SU-DHL-6 (cell line): Measurements from ENCODE around the gene SIK2.

Source experiments
- H2AFZ ChIP-seq: fragments of 200-600 bp; sonication (generic); 2 replicates; pipeline ENCODE4 v1.6.1; 2014; ENCODE audit warnings: low read depth, mild to moderate bottlenecking, moderate library complexity, mixed read lengths, antibody characterized with exemption, low read length; ENCODE audit not compliant: severe bottlenecking
- H3F3A ChIP-seq: fragments of 200-600 bp; shearing (Covaris generic); 2 replicates; pipeline ENCODE4 v1.6.0; 2016; ENCODE audit warnings: antibody characterized with exemption, mild to moderate bottlenecking; ENCODE audit not compliant: insufficient read depth
- H3K27ac ChIP-seq: fragments of 200-600 bp; sonication (generic); 2 replicates; pipeline ENCODE4 v1.5.1; 2016; ENCODE audit warnings: low read depth, mild to moderate bottlenecking, low read length, moderate library complexity, mixed read lengths
- H3K27me3 ChIP-seq: fragments of 200-600 bp; sonication (generic), shearing (Covaris generic); 2 replicates; pipeline ENCODE4 v1.6.0; 2014; ENCODE audit warnings: mild to moderate bottlenecking, low read length
- H3K36me3 ChIP-seq: fragments of 200-600 bp; sonication (generic); 2 replicates; pipeline ENCODE4 v1.6.1; 2014; ENCODE audit warnings: mild to moderate bottlenecking, low read length, mixed read lengths
- H3K4me2 ChIP-seq: fragments of 300-600, 200-600 bp; shearing (Covaris generic), sonication (generic); 2 replicates; pipeline ENCODE4 v1.6.0; 2014; ENCODE audit warnings: low read length, low read depth, mild to moderate bottlenecking; ENCODE audit not compliant: poor library complexity, severe bottlenecking
- H3K4me3 ChIP-seq: fragments of 200-600 bp; sonication (generic); 2 replicates; pipeline ENCODE4 v1.5.1; 2014; ENCODE audit warnings: antibody characterized with exemption, low read length, mild to moderate bottlenecking, mixed read lengths; ENCODE audit not compliant: insufficient read depth, poor library complexity, severe bottlenecking
- H3K79me2 ChIP-seq: fragments of 200-600 bp; sonication (generic); 2 replicates; pipeline ENCODE4 v1.6.1; 2014; ENCODE audit warnings: mild to moderate bottlenecking, low read length, moderate library complexity; ENCODE audit not compliant: insufficient read depth
- H3K9ac ChIP-seq: fragments of 200-600 bp; sonication (generic); 2 replicates; pipeline ENCODE4 v1.7.0; 2014; ENCODE audit warnings: mild to moderate bottlenecking, low read length
- H3K9me2 ChIP-seq: fragments of 200-600 bp; sonication (generic); replicated peaks from 2 replicates; pipeline ENCODE4 v1.6.1; 2014; ENCODE audit warnings: low read length; ENCODE audit not compliant: insufficient read depth
- H3K9me3 ChIP-seq: fragments of 200-600 bp; sonication (generic); 2 replicates; pipeline ENCODE4 v1.6.1; 2014; ENCODE audit warnings: low read length, mixed read lengths; ENCODE audit not compliant: insufficient read depth
- H4K20me1 ChIP-seq: fragments of 200-600 bp; sonication (generic); 2 replicates; pipeline ENCODE4 v1.6.1; 2014; ENCODE audit warnings: low read depth, mild to moderate bottlenecking, antibody characterized with exemption, low read length, moderate library complexity, mixed read lengths
- CTCF ChIP-seq: fragments of 200-600 bp; sonication (generic); IDR thresholded peaks from one replicate; pipeline ENCODE4 v1.5.1; 2017; ENCODE audit warnings: antibody characterized with exemption, mild to moderate bottlenecking, low read length, moderate library complexity; ENCODE audit not compliant: insufficient read depth, poor library complexity, severe bottlenecking
- EZH2phosphoT487 ChIP-seq: fragments of 200-600 bp; sonication (generic), shearing (Covaris generic); conservative IDR thresholded peaks from 2 replicates; pipeline ENCODE4 v1.6.1; 2018; ENCODE audit warnings: mild to moderate bottlenecking, antibody characterized with exemption, low read length, moderate library complexity, mixed read lengths

SIK2 gene

DNA sequence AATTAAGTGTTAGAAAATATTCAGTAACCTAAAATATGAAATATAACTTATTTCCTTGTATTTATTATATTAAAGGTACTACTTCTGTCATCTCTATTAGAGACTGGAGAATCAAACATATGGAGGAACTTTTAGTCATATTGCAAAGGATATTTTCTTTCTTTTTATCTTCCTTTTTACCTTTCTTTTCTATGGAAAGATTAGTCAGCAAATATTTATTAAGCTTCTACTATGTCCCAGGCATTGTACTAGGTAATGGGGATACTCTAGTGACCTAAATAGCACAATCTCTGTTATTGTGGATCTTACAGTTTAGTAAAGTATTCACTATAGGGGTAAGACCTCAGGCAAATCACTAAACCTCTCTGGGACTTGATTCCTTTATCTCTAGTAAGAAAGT, 18.3 kb downstream of the SIK2 start:
- no peak for TF ChIP-seq CTCF
- Histone ChIP-seq H3K9me2 (no peaks in the 10 kb centered on the region), H3F3A (no peaks in the 10 kb centered on the region)

GRCh38 chr11:111623527-111624030, 21.3 kb downstream of the SIK2 start:
- Histone ChIP-seq H3K4me3 (no peak overlapping the region), H3K27ac (no peak overlapping the region), H3K27me3 (no peaks in the 10 kb centered on the region), H4K20me1 (no peaks in the 10 kb centered on the region), H3K9ac (no peak overlapping the region), H2AFZ (no peak overlapping the region), H3K4me2 (no peak overlapping the region), H3K79me2 (no peaks in the 10 kb centered on the region), H3F3A (no peaks in the 10 kb centered on the region), H3K9me3 (no peaks in the 10 kb centered on the region), H3K36me3 (peaks cover 13% of the 10 kb centered on the region), H3K9me2 (no peaks in the 10 kb centered on the region)
- TF ChIP-seq CTCF: no peak
- TF ChIP-seq EZH2phosphoT487: no peak

More for the DNA sequence above, 18.3 kb downstream of the SIK2 start:
- H2AFZ ChIP-seq: no peak overlapping the region
- H3K79me2 ChIP-seq: no peaks in the 10 kb centered on the region
- no peaks in the 10 kb centered on the region for H3K9me3 ChIP-seq
- no peak overlapping the region for H3K4me2 ChIP-seq
- no peaks in the 10 kb centered on the region for H4K20me1 ChIP-seq
- no peak overlapping the region for H3K4me3 ChIP-seq
- H3K9ac ChIP-seq: no peak overlapping the region
- H3K27ac ChIP-seq: no peak overlapping the region
- peaks cover 18% of the 10 kb centered on the region for H3K36me3 ChIP-seq
- no peaks in the 10 kb centered on the region for H3K27me3 ChIP-seq

DNA sequence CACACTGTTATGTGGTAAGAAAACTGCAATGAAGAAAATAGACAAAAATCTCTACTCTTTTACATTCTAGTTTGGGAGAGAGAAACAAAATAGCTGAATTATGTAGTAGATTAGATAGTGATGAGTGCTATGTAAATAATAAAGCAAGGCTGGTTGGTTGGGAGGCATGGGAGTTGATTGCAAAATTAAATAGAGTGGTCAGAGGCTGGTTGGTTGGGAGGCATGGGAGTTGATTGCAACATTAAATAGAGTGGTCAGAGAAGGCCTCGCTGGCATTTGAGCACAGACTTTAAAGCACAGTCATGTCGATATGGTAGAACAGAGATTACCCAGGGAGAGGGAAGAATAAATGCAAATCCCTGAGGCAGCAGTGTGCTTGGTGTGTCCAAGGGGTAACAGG, 22.4 kb downstream of the SIK2 start:
- Histone ChIP-seq H3K4me3 (no peak overlapping the region), H4K20me1 (no peaks in the 10 kb centered on the region), H3K9ac (no peak overlapping the region), H3F3A (no peaks in the 10 kb centered on the region), H3K79me2 (no peaks in the 10 kb centered on the region), H3K4me2 (no peak overlapping the region), H3K36me3 (peaks cover 13% of the 10 kb centered on the region), H3K9me2 (no peaks in the 10 kb centered on the region), H3K27ac (no peak overlapping the region), H2AFZ (no peak overlapping the region), H3K27me3 (no peaks in the 10 kb centered on the region), H3K9me3 (no peaks in the 10 kb centered on the region)
- no peak for TF ChIP-seq EZH2phosphoT487

DNA sequence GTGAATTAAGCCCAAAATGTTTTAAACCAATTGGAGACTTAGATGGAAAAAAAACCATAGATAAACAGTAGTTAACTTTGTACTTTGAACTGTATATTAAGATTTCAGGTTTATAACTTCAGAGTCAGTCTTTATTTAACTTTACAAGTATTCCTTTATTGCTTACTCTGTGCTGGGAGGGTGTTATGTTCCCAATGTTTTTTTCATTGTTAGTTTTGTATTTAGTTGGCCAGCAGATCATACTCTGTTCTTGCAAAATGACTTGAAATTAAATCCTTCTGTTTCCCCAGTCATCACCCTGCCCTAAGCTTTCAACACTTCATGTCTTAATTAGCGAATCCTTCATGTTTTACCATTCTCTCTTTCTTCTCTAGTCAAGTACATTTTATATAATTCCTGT, 25.3 kb downstream of the SIK2 start:
- Histone ChIP-seq H3K4me2 (no peak overlapping the region), H3K4me3 (no peak overlapping the region), H4K20me1 (no peaks in the 10 kb centered on the region), H3K79me2 (no peaks in the 10 kb centered on the region), H3K9ac (no peak overlapping the region), H3K27me3 (no peaks in the 10 kb centered on the region), H3K36me3 (no peaks in the 10 kb centered on the region; the same call in 1 of the 2 replicates), H3F3A (no peaks in the 10 kb centered on the region), H3K27ac (no peak overlapping the region), H3K9me2 (no peaks in the 10 kb centered on the region), H3K9me3 (no peaks in the 10 kb centered on the region), H2AFZ (no peak overlapping the region)
- no peak for TF ChIP-seq EZH2phosphoT487
- no peak for TF ChIP-seq CTCF
